Rectal smooth muscle tissue (tissue), 1 donor: ENCODE data around the gene PAX8.

Source experiments
- H3K27ac ChIP-seq: one replicate; pipeline ENCODE4 v1.7.0; 2013; ENCODE audit warnings: low read depth, low read length, inconsistent platforms
- H3K27me3 ChIP-seq: one replicate; pipeline ENCODE4 v1.7.0; 2013; ENCODE audit warnings: low read length; ENCODE audit not compliant: control insufficient read depth, insufficient read depth
- H3K36me3 ChIP-seq: one replicate; pipeline ENCODE4 v1.7.0; 2013; ENCODE audit warnings: low read length; ENCODE audit not compliant: control insufficient read depth, insufficient read depth
- H3K4me1 ChIP-seq: one replicate; pipeline ENCODE4 v1.7.0; 2013; ENCODE audit warnings: low read length; ENCODE audit not compliant: control insufficient read depth, insufficient read depth
- H3K4me3 ChIP-seq: one replicate; pipeline ENCODE4 v1.7.0; 2013; ENCODE audit warnings: low read length
- H3K9ac ChIP-seq: one replicate; pipeline ENCODE4 v1.7.0; 2013; ENCODE audit warnings: low read length

PAX8 gene

GRCh38 chr2:113174376-113174750, 104.4 kb downstream of the PAX8 start:
- no peaks in the 10 kb centered on the region for H3K36me3 ChIP-seq
- H3K4me3 ChIP-seq = peak overlapping the region; percentile 62
- no peak overlapping the region for H3K27ac ChIP-seq
- H3K9ac ChIP-seq = no peak overlapping the region
- no peaks in the 10 kb centered on the region for H3K27me3 ChIP-seq
- H3K4me1 ChIP-seq = no peaks in the 10 kb centered on the region

DNA sequence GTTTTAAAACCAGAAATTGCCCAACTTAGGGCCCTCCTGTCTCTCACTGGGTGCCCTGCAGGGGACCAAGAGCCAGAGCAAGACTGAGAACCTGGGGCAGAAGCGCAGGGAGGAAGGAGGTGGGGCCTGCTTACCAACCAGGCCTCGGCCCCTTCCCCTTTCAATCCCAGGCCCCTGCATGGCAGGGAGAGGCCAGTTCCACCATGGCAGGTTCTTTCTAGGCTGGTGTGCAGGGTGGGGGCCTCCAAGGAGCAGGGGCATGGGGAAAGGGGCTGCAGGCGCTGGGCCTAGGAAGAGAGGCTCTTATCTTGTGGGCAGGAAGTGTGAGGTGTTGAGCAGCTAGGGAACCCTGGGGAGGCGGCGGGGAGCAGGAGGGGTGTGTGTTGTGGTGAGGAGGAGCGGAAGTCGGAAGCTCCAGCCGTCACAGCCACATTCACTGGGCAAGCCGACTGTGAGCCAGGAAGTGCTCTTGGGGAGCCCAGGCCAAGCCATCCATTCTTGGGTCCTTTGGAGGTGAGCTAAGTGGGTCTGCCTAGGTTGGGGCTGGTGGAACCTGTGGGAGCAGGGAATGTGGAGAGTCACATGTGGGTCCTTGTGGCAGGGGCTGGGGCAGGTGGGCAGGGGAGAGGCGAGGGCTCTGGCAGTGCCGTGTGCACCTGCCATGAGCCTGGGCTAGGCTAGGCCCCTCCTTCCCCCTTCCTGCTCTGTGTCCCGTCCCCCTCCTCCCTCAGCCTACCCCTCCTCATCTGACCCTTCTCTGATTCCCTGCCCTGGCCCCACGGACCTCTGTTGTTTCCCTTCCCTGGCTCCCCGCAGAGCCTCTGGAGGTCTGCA, 105.0 kb downstream of the PAX8 start, which contains the start of gene PSD4:
PSD4 (plus strand) TSS at position 430 of the 834 bp plus-strand sequence. CDS start 8,486 bp downstream, outside the sequence.
- Histone ChIP-seq H3K9ac (no peak within 1 kb of the TSS), H3K27ac (no peak within 1 kb of the TSS), H3K36me3 (no peaks in the 10 kb centered on the region), H3K4me3 (peak within 1 kb of the TSS; percentile 62), H3K4me1 (no peaks in the 10 kb centered on the region), H3K27me3 (no peaks in the 10 kb centered on the region)

DNA sequence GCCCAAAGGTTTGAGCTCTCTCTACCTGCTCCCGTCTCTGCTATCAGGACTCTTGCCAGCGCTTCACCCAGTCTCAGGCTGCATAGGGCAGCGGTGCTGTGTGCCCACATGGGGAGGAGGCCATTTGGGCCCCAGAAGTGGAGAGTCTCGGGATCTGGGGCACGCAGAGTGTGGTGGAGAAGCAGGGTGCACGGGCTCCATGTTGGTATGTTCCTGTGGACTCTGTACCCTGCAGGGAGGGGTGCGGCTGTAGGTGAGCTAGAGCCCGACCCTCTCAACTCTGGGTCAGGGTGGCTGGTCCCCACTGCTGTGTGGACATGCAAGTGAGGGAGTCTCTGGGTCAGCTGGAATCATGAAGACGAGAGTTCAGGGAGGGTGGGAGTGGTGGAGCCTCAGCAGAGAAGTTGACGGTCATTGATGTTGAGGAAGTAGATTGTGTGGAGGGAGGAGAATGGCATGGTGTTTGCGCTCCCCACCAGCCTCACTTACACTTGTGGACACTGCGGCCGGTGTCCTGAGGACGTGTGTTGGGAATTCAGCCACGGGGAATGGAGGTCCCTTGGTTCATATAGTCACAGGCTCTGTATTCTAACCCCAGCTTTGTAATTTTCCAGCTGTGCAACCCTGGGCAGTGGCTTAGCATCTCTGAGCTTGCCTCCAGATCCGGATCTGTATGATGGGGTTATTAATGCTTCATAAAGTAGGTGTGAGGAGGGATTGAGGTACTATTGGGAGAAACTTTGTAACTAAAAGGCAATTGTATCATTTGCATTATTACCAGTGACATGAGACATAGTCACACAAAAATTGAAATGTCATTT, 105.8 kb downstream of the PAX8 start:
- H3K27ac ChIP-seq = no peak overlapping the region
- no peak overlapping the region for H3K9ac ChIP-seq
- no peaks in the 10 kb centered on the region for H3K4me1 ChIP-seq
- H3K4me3 ChIP-seq = no peak overlapping the region
- no peaks in the 10 kb centered on the region for H3K27me3 ChIP-seq
- H3K36me3 ChIP-seq = no peaks in the 10 kb centered on the region

DNA sequence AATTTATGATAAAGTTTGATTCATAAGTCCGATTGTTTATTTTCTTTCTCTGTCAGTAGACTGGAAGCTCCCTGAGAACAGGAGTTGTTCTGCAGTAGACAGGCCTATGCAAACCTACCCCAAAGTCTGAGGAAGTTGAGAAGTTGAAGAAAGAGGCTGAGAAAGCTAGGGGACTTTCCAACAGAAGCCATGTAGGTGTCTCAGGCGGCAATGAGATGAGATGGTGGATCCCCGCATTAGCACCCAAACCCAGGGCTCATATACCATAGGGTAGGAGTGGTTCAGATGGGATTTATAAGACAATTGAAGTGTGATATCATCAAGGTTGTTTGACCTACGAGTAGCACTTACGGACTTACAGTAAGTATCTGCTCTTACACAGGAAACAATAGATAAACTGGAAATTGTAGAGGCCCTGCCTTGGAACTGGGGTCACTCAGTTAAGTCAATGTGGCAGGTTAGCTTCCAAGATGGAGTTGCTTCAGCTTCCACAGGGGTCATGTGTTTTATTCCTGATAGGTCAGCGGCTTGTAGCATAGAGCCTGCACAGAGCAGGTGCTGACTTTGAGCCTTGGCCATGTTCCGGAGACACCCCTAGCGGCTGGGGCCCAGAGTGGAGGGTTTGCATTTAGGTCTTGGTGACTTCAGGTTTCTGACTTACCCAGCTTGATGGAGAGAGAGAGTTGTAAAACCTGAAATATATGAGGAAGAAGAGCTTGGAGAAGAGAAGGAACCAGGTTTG, 107.2 kb downstream of the PAX8 start:
- Histone ChIP-seq H3K9ac (no peak overlapping the region), H3K4me1 (no peaks in the 10 kb centered on the region), H3K36me3 (no peaks in the 10 kb centered on the region), H3K27ac (no peak overlapping the region), H3K4me3 (no peak overlapping the region), H3K27me3 (no peaks in the 10 kb centered on the region)

GRCh38 chr2:113169586-113169985, 109.1 kb downstream of the PAX8 start:
- no peaks in the 10 kb centered on the region for H3K4me1 ChIP-seq
- no peak overlapping the region for H3K9ac ChIP-seq
- H3K4me3 ChIP-seq = no peak overlapping the region
- no peaks in the 10 kb centered on the region for H3K36me3 ChIP-seq
- H3K27ac ChIP-seq = no peak overlapping the region
- H3K27me3 ChIP-seq = no peaks in the 10 kb centered on the region

GRCh38 chr2:113169002-113169530, 109.7 kb downstream of the PAX8 start:
- H3K4me3 ChIP-seq = no peak overlapping the region
- H3K27ac ChIP-seq = no peak overlapping the region
- H3K9ac ChIP-seq = no peak overlapping the region
- no peaks in the 10 kb centered on the region for H3K27me3 ChIP-seq
- H3K36me3 ChIP-seq = no peaks in the 10 kb centered on the region
- H3K4me1 ChIP-seq = no peaks in the 10 kb centered on the region

- no peaks in the 10 kb centered on the region for H3K4me1 ChIP-seq
- no peak overlapping the region for H3K9ac ChIP-seq
- no peaks in the 10 kb centered on the region for H3K27me3 ChIP-seq
- H3K27ac ChIP-seq = no peak overlapping the region
- H3K4me3 ChIP-seq = no peak overlapping the region
- no peaks in the 10 kb centered on the region for H3K36me3 ChIP-seq
Observed at GRCh38 chr2:113167962-113168340, 110.8 kb downstream of the PAX8 start.

GRCh38 chr2:113167115-113167932, 111.4 kb downstream of the PAX8 start:
- Histone ChIP-seq H3K9ac (no peak overlapping the region), H3K27me3 (no peaks in the 10 kb centered on the region), H3K4me1 (no peaks in the 10 kb centered on the region), H3K4me3 (peak overlapping the region; percentile 27), H3K36me3 (no peaks in the 10 kb centered on the region), H3K27ac (no peak overlapping the region)

DNA sequence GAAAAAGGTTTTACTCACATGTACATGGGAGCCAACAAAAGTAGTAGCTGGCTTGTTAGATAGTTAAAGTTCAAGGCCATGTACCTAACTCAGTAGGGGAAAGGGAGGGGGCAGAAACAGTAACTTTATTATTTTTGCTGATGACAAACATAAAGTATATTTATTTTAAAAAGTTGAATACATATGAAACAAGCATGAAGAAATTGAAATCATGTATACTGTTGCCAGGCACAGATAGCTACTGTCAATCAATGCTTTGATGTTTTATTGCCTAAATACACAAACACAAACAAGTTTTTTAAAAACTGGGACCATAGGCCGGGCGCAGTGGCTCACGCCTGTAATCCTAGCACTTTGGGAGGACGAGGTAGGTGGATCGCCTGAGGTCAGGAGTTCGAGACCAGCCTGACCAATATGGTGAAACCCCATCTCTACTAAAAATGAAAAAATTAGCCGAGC, 112.5 kb downstream of the PAX8 start:
- H3K4me3 ChIP-seq = no peak overlapping the region
- H3K36me3 ChIP-seq = no peaks in the 10 kb centered on the region
- H3K27me3 ChIP-seq = no peaks in the 10 kb centered on the region
- no peak overlapping the region for H3K9ac ChIP-seq
- H3K27ac ChIP-seq = no peak overlapping the region
- H3K4me1 ChIP-seq = no peaks in the 10 kb centered on the region
